ENCODE results near the gene PPP1R12A.
A peak's percentile ranks its signal among the peaks of the same experiment; 100 is the strongest.
"Not testable (repeated sequence)": the region's sequence is repeated elsewhere in the genome, so short reads cannot be mapped to it uniquely, and the experiment has no call there.

PPP1R12A gene

DNA sequence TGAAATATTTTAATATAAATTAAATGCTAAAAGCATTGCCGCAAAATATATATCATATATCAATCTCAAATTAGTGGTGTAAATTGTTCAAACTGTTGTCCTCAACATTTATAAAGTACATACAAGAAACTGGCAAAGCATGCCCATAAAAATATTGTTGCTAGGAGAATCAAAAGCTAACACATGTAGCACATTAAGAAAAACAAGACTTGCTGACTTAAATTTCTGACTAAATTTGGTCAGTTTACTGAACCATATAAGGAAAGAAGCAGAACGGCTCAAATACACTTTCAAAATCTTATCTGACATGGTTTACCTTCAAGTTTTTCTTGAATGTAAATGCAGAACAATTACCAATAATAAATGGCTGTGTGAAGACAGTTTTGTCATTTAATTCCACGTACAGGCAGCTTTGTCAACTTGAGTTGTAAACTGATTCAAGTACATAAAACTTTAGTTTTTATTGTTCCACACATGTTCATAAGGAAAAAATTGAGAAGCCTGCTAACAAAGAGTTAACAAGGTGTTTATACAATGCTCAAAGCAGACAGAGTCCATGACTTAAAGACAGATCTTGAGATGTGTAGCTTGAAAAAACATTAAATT, 50.4 kb downstream of the PPP1R12A start:
- H3K4me3 ChIP-seq (ENCODE audit: low read length) = no peak overlapping the region
- no peak for DNase-seq (ENCODE audit: low read depth)
- no peak for TF ChIP-seq CTCF (IDR thresholded peaks at IDR 0.05; ENCODE audit: insufficient read depth, low read depth, low read length, missing control alignments)

- peak; percentile 8 for DNase-seq (ENCODE audit: low read depth)
- no peak overlapping the region for H3K4me3 ChIP-seq (ENCODE audit: low read length)
- no peak for TF ChIP-seq CTCF (IDR thresholded peaks at IDR 0.05; ENCODE audit: insufficient read depth, low read depth, low read length, missing control alignments)
Measured at GRCh38 chr12:79883216-79883615, 51.7 kb downstream of the PPP1R12A start.

- no peak for TF ChIP-seq CTCF (IDR thresholded peaks at IDR 0.05; ENCODE audit: insufficient read depth, low read depth, low read length, missing control alignments)
- no peak for DNase-seq (ENCODE audit: low read depth)
- H3K4me3 ChIP-seq (ENCODE audit: low read length) = no peak overlapping the region
Measured at GRCh38 chr12:79881351-79881750, 53.5 kb downstream of the PPP1R12A start.

DNA sequence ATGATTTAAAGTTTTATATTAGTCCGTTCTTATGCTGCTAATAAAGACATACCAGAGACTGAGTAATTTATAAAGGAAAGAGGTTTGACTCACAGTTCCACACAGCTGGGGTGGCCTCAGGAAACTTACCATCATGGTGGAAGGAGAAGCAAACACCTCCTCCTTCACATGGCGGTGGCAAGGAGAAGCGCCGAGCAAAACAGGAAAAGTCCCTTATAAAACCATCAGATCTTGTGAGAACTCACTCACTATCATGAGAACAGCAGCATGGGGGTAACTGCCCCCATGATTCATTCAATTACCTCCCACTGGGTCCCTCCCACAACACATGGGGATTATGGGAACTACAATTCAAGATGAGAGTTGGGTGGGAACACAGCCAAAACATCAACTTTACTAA, 56.4 kb downstream of the PPP1R12A start:
- not testable (repeated sequence) for DNase-seq (ENCODE audit: low read depth); H3K4me3 ChIP-seq (ENCODE audit: low read length)

DNA sequence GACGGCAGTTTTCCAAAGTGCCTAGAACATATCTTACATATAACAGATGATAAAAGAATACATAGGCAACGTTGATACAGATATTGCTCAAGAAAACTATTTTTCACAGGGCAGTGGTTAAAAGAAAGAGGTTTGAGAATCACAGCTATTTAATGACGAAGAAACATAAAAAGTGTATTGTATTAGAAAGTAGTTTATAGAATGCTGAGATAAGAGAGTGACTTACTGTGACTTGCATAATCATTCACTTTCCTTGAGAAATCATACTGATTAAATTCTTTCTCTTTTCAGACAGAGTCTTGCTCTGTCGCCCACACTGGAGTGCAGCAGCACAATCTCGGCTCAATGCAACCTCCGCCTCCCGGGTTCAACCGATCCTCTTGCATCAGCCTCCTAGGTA, 57.7 kb downstream of the PPP1R12A start:
- DNase-seq (ENCODE audit: low read depth) = no peak
- no peak overlapping the region for H3K4me3 ChIP-seq (ENCODE audit: low read length)
- TF ChIP-seq CTCF (IDR thresholded peaks at IDR 0.05; ENCODE audit: insufficient read depth, low read depth, low read length, missing control alignments) = no peak

DNA sequence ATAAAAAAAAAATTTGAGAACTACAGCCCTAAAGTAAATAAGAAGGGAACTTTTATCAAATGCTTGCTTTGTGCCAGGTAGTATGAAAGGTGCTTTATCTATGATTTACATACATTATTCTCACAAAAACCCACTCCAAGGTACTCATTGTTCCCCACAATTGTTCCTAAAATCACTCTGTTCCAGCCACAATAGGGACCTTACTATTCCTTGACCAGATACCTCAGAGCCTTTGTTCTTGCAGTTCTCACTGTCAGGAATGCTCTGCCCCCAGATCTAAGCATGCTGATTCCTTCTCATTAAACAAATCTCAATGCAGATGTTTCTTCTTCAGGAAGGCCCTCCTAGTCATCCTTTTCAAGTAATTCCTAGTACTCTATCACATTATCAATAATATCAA, 60.2 kb downstream of the PPP1R12A start:
- H3K4me3 ChIP-seq (ENCODE audit: low read length) = no peak overlapping the region
- DNase-seq (ENCODE audit: low read depth) = no peak
- no peak for TF ChIP-seq CTCF (IDR thresholded peaks at IDR 0.05; ENCODE audit: insufficient read depth, low read depth, low read length, missing control alignments)

DNA sequence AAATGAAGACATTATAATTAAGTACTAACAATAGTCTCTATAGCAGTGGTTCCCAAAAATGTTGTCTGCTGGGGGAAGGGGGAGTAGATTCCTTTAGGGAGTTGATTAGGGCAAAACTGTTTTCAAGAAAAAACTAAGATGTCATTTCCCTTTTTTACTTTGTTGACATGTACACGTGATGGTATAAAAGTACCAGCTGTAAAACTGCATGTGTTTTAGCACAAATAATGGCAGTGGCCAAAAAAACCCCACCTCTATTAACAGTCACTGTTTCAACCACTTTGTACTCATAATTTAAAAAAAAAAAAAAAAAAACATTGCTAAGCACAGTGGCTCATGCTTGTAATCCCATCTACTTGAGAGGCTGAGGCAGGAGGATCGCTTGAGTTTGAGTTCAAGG, 61.7 kb downstream of the PPP1R12A start:
- TF ChIP-seq CTCF (IDR thresholded peaks at IDR 0.05; ENCODE audit: insufficient read depth, low read depth, low read length, missing control alignments) = no peak
- H3K4me3 ChIP-seq (ENCODE audit: low read length) = no peak overlapping the region
- DNase-seq (ENCODE audit: low read depth) = no peak
